GM12801 (cell line): Measurements from ENCODE around the gene ACOT4.

Experiments
- TF ChIP-seq, protein P1 (sequence below): IDR thresholded peaks from one replicate; pipeline ENCODE4 v1.5.1; 2011; ENCODE audit warnings: control low read depth; ENCODE audit not compliant: insufficient read length; ENCODE audit errors: extremely low read depth

The ACOT4 gene

GRCh38 chr14:73640796-73641365 is 49.2 kb downstream of the ACOT4 start:
- TF ChIP-seq, protein P1, sequence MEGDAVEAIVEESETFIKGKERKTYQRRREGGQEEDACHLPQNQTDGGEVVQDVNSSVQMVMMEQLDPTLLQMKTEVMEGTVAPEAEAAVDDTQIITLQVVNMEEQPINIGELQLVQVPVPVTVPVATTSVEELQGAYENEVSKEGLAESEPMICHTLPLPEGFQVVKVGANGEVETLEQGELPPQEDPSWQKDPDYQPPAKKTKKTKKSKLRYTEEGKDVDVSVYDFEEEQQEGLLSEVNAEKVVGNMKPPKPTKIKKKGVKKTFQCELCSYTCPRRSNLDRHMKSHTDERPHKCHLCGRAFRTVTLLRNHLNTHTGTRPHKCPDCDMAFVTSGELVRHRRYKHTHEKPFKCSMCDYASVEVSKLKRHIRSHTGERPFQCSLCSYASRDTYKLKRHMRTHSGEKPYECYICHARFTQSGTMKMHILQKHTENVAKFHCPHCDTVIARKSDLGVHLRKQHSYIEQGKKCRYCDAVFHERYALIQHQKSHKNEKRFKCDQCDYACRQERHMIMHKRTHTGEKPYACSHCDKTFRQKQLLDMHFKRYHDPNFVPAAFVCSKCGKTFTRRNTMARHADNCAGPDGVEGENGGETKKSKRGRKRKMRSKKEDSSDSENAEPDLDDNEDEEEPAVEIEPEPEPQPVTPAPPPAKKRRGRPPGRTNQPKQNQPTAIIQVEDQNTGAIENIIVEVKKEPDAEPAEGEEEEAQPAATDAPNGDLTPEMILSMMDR: no peak

- TF ChIP-seq, protein P1: no peak
These were observed 53.0 kb downstream of the ACOT4 start, which contains the start of gene DNAL1 for GRCh38 chr14:73644531-73645247. Gene DNAL1 (plus strand): TSS chr14:73644986. CDS start chr14:73645040, 54 bp downstream.

GRCh38 chr14:73645248-73645610 is 53.6 kb downstream of the ACOT4 start:
- TF ChIP-seq, protein P1: no peak
